ENCODE results near the gene SLC5A10.

The SLC5A10 gene

DNA sequence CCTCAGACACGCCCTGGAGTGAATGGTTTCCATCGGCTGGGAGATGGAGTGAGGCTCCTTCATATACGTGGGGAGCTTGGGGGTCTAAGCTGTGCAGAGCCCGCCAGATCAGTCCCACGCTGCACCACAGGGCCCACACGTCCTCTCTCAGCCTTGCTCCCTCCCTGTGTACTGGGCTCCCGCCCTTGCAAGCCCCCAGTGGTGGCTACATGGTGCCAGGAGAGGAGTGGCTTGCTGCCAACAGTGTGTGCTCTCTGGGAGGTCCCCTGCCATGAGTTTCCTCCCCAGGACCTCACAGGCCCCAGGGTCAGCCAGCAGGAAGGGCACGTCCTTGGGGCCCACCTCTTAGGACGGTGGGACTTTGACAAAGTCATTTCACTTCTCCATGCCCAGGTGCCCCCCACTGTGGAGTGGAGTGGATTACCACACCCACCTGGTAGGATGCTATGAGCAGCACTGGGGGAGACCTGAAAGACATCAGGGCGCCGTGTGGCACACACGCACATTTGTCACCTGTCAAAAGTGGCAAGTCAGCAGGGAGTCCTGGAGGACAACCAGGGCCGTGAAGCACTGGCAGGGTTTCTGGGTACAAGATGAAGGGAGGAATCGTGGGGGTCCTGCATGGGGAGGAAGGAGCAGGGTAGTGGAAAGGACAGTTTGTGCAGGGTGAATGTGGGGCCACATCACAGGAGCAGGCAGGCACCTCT lies 13.7 kb downstream of the SLC5A10 start:
- DNase-seq: no peak

GRCh38 chr17:18966831-18967624 lies 15.1 kb downstream of the SLC5A10 start:
- DNase-seq: no peak

DNA sequence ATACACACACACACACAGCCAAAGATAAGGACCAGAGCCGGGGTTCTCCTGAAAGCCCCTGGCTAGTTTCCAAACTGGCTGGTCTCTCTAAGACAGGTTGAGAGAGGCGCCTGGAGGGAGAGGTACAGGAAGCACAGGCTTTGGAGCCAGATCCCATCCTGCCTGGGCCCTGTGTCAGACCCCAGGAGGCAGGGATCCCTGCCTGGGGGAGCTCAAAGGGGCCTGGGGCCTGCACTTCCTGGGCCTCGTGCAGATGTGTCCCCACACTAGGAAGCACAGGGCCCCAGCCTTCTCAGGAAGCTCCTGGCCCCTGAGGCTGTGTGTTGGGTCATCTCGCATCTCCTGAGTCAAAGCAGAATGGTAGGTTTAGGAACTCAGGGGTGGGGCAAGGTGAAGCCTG lies 16.0 kb downstream of the SLC5A10 start:
- no peak for DNase-seq

GRCh38 chr17:18968345-18968744 lies 16.4 kb downstream of the SLC5A10 start:
- DNase-seq: no peak

DNA sequence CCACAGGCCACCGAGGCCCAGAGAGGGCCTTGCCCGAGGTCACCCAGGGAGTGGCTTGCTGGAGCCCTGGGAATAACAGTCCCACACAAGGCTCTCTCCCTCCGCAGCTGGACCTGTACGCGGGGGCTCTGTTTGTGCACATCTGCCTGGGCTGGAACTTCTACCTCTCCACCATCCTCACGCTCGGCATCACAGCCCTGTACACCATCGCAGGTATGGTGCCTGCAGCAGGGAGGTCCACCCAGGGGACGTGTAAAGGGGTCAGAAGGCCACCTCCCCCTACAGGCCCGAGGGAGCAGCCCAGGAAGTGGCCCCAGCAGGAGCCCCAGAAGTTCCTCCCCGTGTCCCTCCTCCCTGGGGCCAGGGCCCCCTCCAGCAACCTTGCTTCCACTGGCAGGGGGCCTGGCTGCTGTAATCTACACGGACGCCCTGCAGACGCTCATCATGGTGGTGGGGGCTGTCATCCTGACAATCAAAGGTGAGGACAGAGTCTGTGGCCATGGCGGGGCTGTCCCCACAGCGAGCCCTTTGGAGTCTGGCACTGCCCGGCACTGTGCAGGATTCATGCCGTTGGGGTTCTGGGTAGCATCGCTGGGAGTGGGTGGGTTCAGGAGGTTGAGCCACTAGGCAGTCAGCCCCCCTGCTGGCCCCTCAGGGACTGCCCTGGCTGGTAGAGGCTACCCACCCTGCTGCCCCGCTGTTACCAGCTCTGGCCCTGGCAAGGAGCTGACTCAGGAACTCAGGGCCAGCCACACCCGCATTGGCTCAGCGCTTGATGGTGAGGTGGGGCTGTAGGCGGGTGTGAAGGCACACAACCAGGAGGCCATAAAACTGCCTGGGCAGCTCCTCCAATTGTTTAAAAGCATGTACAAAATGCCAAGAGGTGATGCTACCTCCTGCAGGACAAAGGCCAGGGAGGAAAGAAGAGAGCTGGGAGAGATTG lies 17.3 kb downstream of the SLC5A10 start:
- DNase-seq: no peak

GRCh38 chr17:18970582-18971480 lies 18.9 kb downstream of the SLC5A10 start:
- DNase-seq: no peak

GRCh38 chr17:18971801-18972200 lies 19.8 kb downstream of the SLC5A10 start:
- no peak for DNase-seq

DNA sequence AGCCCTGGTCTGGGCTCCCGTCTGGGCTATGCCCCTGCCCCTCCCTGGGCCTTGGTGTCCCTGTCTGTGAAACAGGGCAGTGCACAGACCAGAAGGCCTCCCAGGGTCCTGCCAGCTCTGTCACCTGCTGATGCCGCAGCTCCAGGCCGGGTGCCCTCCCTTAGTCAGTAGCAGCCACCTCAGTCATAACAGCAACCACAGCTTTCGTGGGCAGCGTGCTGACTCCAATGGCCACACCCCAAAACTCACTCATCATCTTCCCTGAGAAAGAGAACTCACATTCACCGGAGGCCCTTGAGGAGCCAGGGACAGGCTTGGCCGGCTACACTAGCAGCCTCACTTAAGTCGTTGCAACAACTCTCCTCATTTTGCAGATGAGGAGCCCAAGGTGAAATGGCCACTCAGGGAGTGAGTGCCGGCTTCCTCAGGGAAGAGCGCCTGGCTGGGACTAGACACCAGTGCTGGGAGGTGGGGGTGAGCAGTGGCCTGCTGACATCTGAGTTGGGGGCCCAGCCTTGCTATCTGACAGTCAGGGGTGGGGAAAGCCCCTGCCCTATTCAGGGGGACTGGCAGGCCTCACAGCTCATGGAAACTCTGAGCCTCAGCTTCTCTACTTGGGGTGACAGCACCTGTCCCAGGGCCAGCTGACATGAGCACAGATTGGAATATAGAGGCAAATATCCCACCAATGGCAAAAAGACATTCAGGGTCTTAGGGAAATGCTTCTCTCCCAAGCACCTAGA lies 22.6 kb downstream of the SLC5A10 start:
- DNase-seq: no peak

GRCh38 chr17:18975597-18975996 lies 23.6 kb downstream of the SLC5A10 start:
- DNase-seq: no peak

GRCh38 chr17:18976201-18976600 lies 24.2 kb downstream of the SLC5A10 start:
- DNase-seq: no peak

DNA sequence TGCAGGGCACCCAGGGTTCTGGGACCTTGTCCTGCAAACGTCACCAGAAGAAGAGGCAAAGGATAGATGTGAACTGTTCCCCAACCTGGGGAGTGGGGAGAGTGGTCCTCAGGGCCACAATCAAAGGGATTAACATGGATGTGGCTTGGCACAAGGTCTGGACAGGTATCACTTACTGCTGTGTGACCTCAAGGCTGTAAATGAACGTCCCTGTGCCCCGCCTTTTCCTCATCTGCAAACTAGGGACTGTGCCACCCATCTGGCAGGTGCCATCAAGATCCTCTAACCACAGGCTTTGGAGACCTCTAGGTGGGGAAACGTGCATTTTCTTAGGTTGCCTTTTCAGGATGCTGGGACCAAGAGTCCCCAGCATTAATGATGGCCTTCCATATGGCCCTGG lies 25.1 kb downstream of the SLC5A10 start:
- DNase-seq: no peak

GRCh38 chr17:18977646-18978045 lies 25.7 kb downstream of the SLC5A10 start:
- DNase-seq: no peak

GRCh38 chr17:18978050-18978449 lies 26.1 kb downstream of the SLC5A10 start:
- no peak for DNase-seq

GRCh38 chr17:18978655-18979054 lies 26.7 kb downstream of the SLC5A10 start:
- DNase-seq: no peak

- no peak for DNase-seq
Observed at GRCh38 chr17:18980682-18981334, 28.8 kb downstream of the SLC5A10 start.

GRCh38 chr17:18981335-18981641 lies 29.3 kb downstream of the SLC5A10 start:
- DNase-seq: no peak

- DNase-seq: no peak
Observed at GRCh38 chr17:18981642-18982424, 29.9 kb downstream of the SLC5A10 start.

DNA sequence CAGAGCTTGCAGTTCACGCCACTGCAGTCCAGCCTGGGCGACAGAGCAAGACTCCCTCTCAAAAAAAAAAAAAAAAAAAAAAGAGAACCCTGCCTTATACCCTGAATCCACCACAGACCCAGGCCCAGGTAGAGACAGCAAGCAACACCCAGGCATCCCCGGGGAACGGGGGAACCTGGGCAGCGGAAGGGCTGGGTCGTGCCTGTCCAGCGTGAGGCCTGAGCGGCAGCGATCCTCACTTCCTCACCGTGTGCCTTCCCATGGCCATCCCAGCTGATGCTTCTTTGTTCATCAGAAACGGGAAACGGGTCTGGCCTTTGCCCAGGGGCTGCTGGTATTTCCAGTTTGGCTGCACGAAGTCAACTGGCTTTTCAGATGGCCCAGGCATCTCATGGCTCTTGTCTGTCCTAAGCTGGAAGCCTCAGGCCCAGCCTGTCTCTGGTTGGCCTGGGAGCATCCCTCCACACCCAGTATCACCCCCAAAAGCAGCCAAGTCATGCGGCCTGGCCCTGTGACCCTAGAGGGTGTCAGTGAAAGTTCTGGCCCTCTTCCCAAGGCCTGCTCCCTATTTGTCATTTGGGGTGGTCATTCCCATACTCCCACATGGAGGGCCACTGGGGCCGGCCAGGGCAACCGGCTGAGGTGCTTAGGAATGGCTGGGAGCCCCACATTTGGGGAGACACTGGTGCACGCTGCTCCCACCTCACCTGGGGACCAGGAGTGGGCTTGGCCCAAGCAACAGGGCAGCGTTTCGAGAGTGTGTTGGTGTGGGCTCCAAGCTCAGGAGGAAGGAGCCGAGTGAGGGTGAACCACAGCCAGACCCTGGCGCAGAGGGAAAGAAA lies 32.5 kb downstream of the SLC5A10 start:
- no peak for DNase-seq

DNA sequence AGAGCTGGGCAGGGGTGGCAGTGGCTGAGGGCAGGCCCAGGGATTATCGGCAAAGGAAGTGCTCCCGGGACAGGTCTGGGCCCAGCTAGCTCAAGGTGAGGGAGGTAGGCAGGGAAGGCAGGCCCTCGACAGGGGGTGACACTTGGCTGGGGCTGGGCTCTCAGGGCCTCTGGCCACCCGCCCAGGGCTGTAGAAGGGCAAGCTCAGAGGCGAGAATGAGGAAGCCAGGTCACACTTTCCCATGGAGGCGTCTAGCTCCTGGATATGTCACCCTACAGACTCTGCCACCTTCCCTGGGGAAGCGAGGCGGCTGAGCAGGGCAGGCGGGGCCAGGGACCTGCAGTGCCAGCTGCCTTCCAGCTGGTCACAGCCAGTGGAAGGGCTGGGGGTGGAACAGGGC lies 33.5 kb downstream of the SLC5A10 start:
- no peak for DNase-seq
